Neural progenitor cell (in vitro differentiated cells): ENCODE data around the gene PSG1. TPM values are rescaled to one million over a fixed set of nuclear protein-coding genes. Genes with fewer than 3 reads are reported as not detected.
"Not testable (repeated sequence)": the region's sequence is repeated elsewhere in the genome, so short reads cannot be mapped to it uniquely, and the experiment has no call there.

ENCODE experiments used
- DNase-seq: peaks from one replicate; pipeline ENCODE4 v3.0.0-alpha.2; 2016; ENCODE audit warnings: low spot score
- H2AFZ ChIP-seq: fragments of 200-600 bp; sonication (generic); replicated peaks from 2 replicates; pipeline ENCODE4 v1.6.1; 2016; ENCODE audit warnings: antibody characterized with exemption
- H3F3A ChIP-seq: fragments of 200-600 bp; sonication (generic); 2 replicates; pipeline ENCODE4 v1.6.1; 2016; ENCODE audit warnings: antibody characterized with exemption, low read depth
- H3K27ac ChIP-seq: fragments of 200-600 bp; sonication (generic); 2 replicates; pipeline ENCODE4 v1.5.1; 2016; ENCODE audit warnings: mild to moderate bottlenecking
- H3K27me3 ChIP-seq: fragments of 200-600 bp; sonication (generic); 2 replicates; pipeline ENCODE4 v1.6.1; 2016; ENCODE audit warnings: mild to moderate bottlenecking, moderate library complexity
- H3K36me3 ChIP-seq: fragments of 200-600 bp; sonication (generic); 2 replicates; pipeline ENCODE4 v1.5.1; 2016
- H3K4me1 ChIP-seq: fragments of 200-600 bp; sonication (generic); 2 replicates; pipeline ENCODE4 v1.6.1; 2016; ENCODE audit warnings: mixed run types
- H3K4me2 ChIP-seq: fragments of 200-600 bp; sonication (generic); 2 replicates; pipeline ENCODE4 v1.6.1; 2016
- H3K4me3 ChIP-seq: fragments of 200-600 bp; sonication (generic); 2 replicates; pipeline ENCODE4 v1.5.1; 2016
- H3K79me2 ChIP-seq: fragments of 200-600 bp; sonication (generic); 2 replicates; pipeline ENCODE4 v1.6.1; 2016; ENCODE audit warnings: low read depth
- H3K9ac ChIP-seq: fragments of 200-600 bp; sonication (generic); 2 replicates; pipeline ENCODE4 v1.6.1; 2016
- H3K9me3 ChIP-seq: fragments of 200-600 bp; sonication (generic); 2 replicates; pipeline ENCODE4 v1.5.1; 2016; ENCODE audit warnings: low read depth
- H4K20me1 ChIP-seq: fragments of 200-600 bp; sonication (generic); 2 replicates; pipeline ENCODE4 v1.6.1; 2016; ENCODE audit warnings: low read depth
- H3K27ac Mint-ChIP-seq: 3 replicates; pipeline ENCODE4 v1.8.0; 2021; ENCODE audit warnings: mixed read lengths
- H3K27me3 Mint-ChIP-seq: 2 replicates; pipeline ENCODE4 v1.8.0; 2022; ENCODE audit warnings: low read depth, mild to moderate bottlenecking, inconsistent platforms, moderate library complexity, mixed read lengths; ENCODE audit not compliant: insufficient read depth
- H3K36me3 Mint-ChIP-seq: 3 replicates; pipeline ENCODE4 v1.8.0; 2021; ENCODE audit warnings: mixed read lengths
- H3K4me1 Mint-ChIP-seq: 3 replicates; pipeline ENCODE4 v1.8.0; 2021; ENCODE audit warnings: mixed read lengths
- H3K4me3 Mint-ChIP-seq: 3 replicates; pipeline ENCODE4 v1.8.0; 2021; ENCODE audit warnings: mild to moderate bottlenecking, moderate library complexity, mixed read lengths
- H3K9me3 Mint-ChIP-seq: 3 replicates; pipeline ENCODE4 v1.8.0; 2020; ENCODE audit warnings: mixed read lengths
- CTCF ChIP-seq: fragments of 200-600 bp; sonication (generic); IDR thresholded peaks from 2 replicates; pipeline ENCODE4 v1.5.1; 2017; ENCODE audit warnings: antibody characterized with exemption, mild to moderate bottlenecking
- EZH2 ChIP-seq: fragments of 200-600 bp; sonication (generic); IDR thresholded peaks from 2 replicates; pipeline ENCODE4 v1.6.1; 2017; ENCODE audit warnings: antibody characterized with exemption, mild to moderate bottlenecking, moderate library complexity
- EZH2phosphoT487 ChIP-seq: fragments of 200-600 bp; sonication (generic); IDR thresholded peaks from 2 replicates; pipeline ENCODE4 v1.6.1; 2017; ENCODE audit warnings: antibody characterized with exemption
- total RNA-seq: library from RNA; depleted of rRNA; stranded (reverse); fragments of >200 nt; gene quantifications from 2 replicates; pipeline ENCODE4 v1.2.3, GENCODE V29; 2015; ENCODE audit warnings: low replicate concordance

The PSG1 gene
- total RNA-seq, 1 donor from 2014 or later: not detected

DNA sequence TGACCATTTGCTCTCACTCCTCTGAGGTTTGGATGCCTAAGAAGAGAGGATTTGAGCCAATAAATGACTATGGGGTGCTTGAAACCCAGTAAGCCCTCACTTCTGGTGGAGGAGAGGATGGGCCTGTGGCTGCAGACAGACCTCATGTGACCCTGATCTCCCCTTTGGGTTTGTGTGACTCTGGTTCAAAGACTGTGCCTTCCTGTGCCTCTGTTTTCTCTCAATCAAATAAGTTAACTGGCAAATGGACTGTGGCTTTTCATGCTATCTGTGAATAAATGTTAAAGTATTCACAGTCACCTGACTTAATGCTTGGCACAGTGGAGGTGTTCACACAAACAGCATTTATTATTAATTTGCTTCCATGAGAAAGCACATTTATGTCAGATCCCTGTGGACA lies 26.7 kb downstream of the PSG1 start:
- H3K4me3 Mint-ChIP-seq, H3K9ac ChIP-seq, H3K79me2 ChIP-seq, DNase-seq, H3F3A ChIP-seq, H4K20me1 ChIP-seq, H3K4me2 ChIP-seq, H3K4me1 Mint-ChIP-seq, H3K27ac Mint-ChIP-seq, H3K36me3 ChIP-seq, H3K4me3 ChIP-seq, H3K27me3 Mint-ChIP-seq, H3K36me3 Mint-ChIP-seq, H3K27ac ChIP-seq, H3K9me3 ChIP-seq, H2AFZ ChIP-seq, H3K27me3 ChIP-seq, H3K4me1 ChIP-seq: not testable (repeated sequence)
- peaks cover 45% of the 10 kb centered on the region for H3K9me3 Mint-ChIP-seq

- H3K9me3 ChIP-seq, H3K27ac ChIP-seq, H3K4me3 Mint-ChIP-seq, H3K4me2 ChIP-seq, H2AFZ ChIP-seq, H3K27ac Mint-ChIP-seq, H3K36me3 ChIP-seq, H4K20me1 ChIP-seq, H3K27me3 ChIP-seq, DNase-seq, H3K4me3 ChIP-seq, H3K9ac ChIP-seq, H3K27me3 Mint-ChIP-seq, H3K4me1 Mint-ChIP-seq, H3K36me3 Mint-ChIP-seq, H3K4me1 ChIP-seq, H3K79me2 ChIP-seq, H3F3A ChIP-seq: not testable (repeated sequence)
- H3K9me3 Mint-ChIP-seq: peaks cover 47% of the 10 kb centered on the region
These were observed 27.7 kb downstream of the PSG1 start for GRCh38 chr19:42851718-42852280.

GRCh38 chr19:42850981-42851717 lies 28.4 kb downstream of the PSG1 start:
- no peak overlapping the region for H3K9ac ChIP-seq
- H4K20me1 ChIP-seq: no peaks in the 10 kb centered on the region
- H3K4me2 ChIP-seq: no peak overlapping the region
- Mint-ChIP-seq H3K9me3 (peaks cover 48% of the 10 kb centered on the region), H3K4me3 (no peak overlapping the region), H3K36me3 (no peaks in the 10 kb centered on the region), H3K27ac (no peak overlapping the region), H3K4me1 (no peaks in the 10 kb centered on the region), H3K27me3 (no peaks in the 10 kb centered on the region)
- DNase-seq: no peak
- no peaks in the 10 kb centered on the region for H3K27me3 ChIP-seq
- H3F3A ChIP-seq: no peaks in the 10 kb centered on the region
- no peak overlapping the region for H3K4me3 ChIP-seq
- no peaks in the 10 kb centered on the region for H3K79me2 ChIP-seq
- TF ChIP-seq EZH2: no peak
- TF ChIP-seq CTCF: no peak
- no peak for TF ChIP-seq EZH2phosphoT487
- H3K36me3 ChIP-seq: no peaks in the 10 kb centered on the region
- no peaks in the 10 kb centered on the region for H3K4me1 ChIP-seq
- H3K9me3 ChIP-seq: peaks cover 4% of the 10 kb centered on the region
- no peak overlapping the region for H3K27ac ChIP-seq
- H2AFZ ChIP-seq: no peak overlapping the region

DNA sequence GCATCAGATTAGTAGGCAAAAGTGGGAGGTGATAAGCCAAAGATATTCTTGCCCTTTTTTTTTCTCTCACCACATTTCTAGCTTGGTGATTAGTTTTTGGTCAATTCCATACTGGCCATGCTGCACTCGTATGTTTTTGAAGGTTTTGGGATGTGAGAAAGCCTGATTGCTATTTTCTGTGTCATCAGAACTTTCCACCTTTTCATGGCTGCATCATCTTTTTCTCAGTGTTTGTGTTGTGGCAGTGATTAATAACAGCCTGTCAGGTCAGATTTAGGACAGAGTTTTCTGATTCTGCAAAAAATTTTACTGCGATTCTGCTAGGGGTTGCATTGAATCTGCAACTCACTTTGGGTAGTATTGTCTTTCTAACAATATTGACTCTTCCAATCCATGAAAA lies 32.9 kb downstream of the PSG1 start:
- no peaks in the 10 kb centered on the region for H3K36me3 Mint-ChIP-seq

DNA sequence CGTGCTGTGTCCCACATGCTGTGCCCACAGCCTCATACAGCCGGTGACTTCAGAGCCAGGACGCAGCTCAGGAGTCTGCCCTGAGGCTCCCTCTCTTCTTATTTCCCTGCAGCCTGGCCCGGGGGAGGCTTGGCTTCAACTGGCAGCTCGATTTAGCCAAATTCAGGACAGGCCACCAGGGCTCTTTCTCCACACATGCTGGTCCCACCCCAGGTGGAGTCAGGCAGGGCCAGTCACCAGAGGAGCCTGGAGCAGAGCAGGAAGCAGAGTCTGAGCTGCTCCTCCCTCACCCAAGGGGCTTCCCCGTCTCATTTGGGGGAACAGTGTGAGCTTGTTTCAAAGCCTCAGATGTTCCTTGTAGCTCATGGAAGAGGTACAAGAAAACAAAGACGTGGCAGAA lies 35.9 kb downstream of the PSG1 start:
- not testable (repeated sequence) for H3K27me3 Mint-ChIP-seq, H3K79me2 ChIP-seq, H3K36me3 Mint-ChIP-seq, H4K20me1 ChIP-seq, DNase-seq, H2AFZ ChIP-seq, H3K27ac ChIP-seq, H3F3A ChIP-seq, H3K4me3 Mint-ChIP-seq, H3K4me1 Mint-ChIP-seq, H3K9ac ChIP-seq, H3K27ac Mint-ChIP-seq, H3K27me3 ChIP-seq, H3K4me3 ChIP-seq, H3K36me3 ChIP-seq, H3K4me2 ChIP-seq, H3K4me1 ChIP-seq
- H3K9me3 Mint-ChIP-seq: peaks cover 29% of the 10 kb centered on the region
- peaks cover 11% of the 10 kb centered on the region for H3K9me3 ChIP-seq

More for the DNA sequence above, 32.9 kb downstream of the PSG1 start:
- Histone ChIP-seq H3K4me1 (no peaks in the 10 kb centered on the region), H3K4me2 (no peak overlapping the region), H3K27me3 (no peaks in the 10 kb centered on the region), H3K4me3 (no peak overlapping the region), H4K20me1 (no peaks in the 10 kb centered on the region), H3K9ac (no peak overlapping the region), H3K79me2 (no peaks in the 10 kb centered on the region), H3F3A (no peaks in the 10 kb centered on the region), H3K36me3 (no peaks in the 10 kb centered on the region), H3K27ac (no peak overlapping the region), H2AFZ (no peak overlapping the region), H3K9me3 (peaks cover 8% of the 10 kb centered on the region)
- Mint-ChIP-seq H3K4me3 (no peak overlapping the region), H3K27me3 (no peaks in the 10 kb centered on the region), H3K9me3 (peaks cover 31% of the 10 kb centered on the region), H3K27ac (no peak overlapping the region), H3K4me1 (no peaks in the 10 kb centered on the region)
- no peak for TF ChIP-seq CTCF
- no peak for TF ChIP-seq EZH2phosphoT487
- TF ChIP-seq EZH2: no peak
- DNase-seq: no peak

GRCh38 chr19:42832746-42833442 lies 46.6 kb downstream of the PSG1 start:
- not testable (repeated sequence) for H3K27ac Mint-ChIP-seq, H3K4me1 Mint-ChIP-seq, H3K79me2 ChIP-seq, H4K20me1 ChIP-seq, H3K9ac ChIP-seq, H3K4me2 ChIP-seq, H3K9me3 ChIP-seq, DNase-seq, H3K36me3 Mint-ChIP-seq, H2AFZ ChIP-seq, H3K27me3 Mint-ChIP-seq, H3K27me3 ChIP-seq, H3K4me1 ChIP-seq, H3K4me3 ChIP-seq, H3K27ac ChIP-seq, H3K4me3 Mint-ChIP-seq, H3K36me3 ChIP-seq, H3F3A ChIP-seq
- peaks cover 29% of the 10 kb centered on the region for H3K9me3 Mint-ChIP-seq
